DMS 273 treated with DMSO at 0.1 percent for 48 hours (cell line): ENCODE measurements around the gene CBLN3.
"Not testable (repeated sequence)": the region's sequence is repeated elsewhere in the genome, so short reads cannot be mapped to it uniquely, and the experiment has no call there.

ENCODE experiments used
- DNase-seq: peaks from one replicate; lab custom pipeline; 2025; lab: John Stamatoyannopoulos, UW

Gene CBLN3

DNA sequence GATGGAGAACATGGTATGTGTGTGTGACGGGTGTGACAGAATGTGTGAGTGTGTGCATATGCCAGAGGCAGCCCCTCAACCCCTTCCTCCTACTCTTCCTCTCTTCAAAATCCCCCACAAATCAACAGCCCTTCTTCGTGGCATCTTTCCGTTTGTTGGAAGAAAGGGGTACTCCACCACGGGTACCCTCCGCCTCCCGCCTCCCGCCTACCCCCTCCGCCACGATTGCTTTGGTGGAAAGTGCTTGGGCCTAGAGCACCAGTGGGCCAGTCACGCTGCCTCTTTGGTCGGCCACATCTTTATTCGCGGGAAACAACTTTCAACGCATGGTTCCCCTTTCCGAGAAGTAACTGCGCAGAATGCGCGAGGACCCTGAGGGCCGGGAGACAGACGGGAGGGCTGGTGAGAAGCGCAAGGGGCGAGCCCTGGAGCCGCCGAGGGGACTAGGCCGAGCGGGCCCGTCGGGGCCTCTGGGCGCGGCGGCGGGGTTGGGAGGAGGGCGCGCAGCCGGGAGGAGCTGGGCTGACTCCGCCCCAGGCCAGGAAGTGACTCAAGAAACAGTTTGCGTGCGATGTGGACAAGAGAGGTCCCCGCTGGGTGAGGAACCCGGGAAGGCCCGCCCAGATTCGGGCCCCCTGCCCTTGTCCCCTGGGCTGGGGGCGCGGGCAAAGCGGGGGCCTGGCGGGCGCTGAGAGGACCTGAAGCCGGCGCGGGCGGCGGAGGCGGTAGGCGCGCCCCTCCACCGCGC, at the start of gene CBLN3, which contains the start of gene KHNYN:
Gene CBLN3 (minus strand): TSS at position 274 of the 748 bp plus-strand sequence. CDS start 614 bp downstream, outside the sequence.
Gene KHNYN (plus strand): TSS at position 560 of the 748 bp plus-strand sequence. CDS start 777 bp downstream, outside the sequence.
- peak; percentile 58 for DNase-seq

DNA sequence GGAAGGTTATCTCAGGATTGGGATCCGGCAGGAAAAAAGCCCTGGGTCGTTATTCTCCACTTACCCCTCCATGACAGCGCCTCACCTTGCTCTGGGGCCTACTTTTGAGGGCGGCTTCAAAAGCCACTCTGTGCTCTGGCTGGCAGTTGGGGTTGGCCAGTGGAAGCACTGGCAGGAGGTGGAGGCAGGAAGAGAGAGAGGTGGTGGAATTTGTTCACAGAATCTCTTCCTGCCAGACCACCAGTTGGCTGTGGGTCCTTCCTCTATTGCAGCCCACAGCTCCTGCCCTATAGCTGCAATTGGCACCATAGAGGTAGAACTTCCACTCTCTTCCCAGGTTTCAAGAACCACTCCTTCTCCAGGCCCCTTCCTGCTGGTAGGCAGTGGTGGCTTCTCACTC, 45.8 kb upstream of the CBLN3 start:
- DNase-seq, result no peak

- no peak for DNase-seq
Observed at GRCh38 chr14:24473211-24473610, 43.7 kb upstream of the CBLN3 start.

DNA sequence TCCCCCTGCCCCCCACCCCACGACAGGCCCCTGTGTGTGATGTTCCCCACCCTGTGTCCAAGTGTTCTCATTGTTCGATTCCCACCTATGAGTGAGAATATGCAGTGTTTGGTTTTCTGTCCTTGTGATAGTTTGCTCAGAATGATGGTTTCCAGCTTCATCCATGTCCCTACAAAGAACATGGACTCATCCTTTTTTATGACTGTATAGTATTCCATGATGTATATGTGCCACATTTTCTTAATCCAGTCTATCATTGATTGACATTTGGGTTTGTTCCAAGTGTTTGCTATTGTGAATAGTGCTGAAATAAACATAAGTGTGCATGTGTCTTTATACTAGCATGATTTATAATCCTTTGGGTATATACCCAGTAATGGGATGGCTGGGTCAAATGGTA, 41.0 kb upstream of the CBLN3 start:
- not testable (repeated sequence) for DNase-seq

DNA sequence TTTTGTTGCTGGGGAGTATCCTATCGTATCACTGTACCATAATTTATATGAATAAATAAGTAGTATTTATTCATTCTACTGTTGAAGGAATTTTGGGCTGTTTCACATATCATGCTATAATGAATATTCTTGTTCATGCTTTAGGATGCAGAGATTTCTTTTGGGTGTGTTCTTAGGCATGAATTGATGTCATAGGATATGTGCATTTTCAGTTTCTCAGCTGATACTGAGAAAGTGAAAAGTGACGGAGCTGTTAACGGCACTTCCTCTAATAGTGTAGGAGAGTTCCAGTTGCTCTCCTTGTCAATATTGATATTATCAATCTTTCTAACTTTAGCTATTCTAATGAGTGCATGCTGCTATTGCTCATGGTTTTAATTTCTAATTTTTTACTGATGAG, 36.3 kb upstream of the CBLN3 start:
- DNase-seq, result no peak

DNA sequence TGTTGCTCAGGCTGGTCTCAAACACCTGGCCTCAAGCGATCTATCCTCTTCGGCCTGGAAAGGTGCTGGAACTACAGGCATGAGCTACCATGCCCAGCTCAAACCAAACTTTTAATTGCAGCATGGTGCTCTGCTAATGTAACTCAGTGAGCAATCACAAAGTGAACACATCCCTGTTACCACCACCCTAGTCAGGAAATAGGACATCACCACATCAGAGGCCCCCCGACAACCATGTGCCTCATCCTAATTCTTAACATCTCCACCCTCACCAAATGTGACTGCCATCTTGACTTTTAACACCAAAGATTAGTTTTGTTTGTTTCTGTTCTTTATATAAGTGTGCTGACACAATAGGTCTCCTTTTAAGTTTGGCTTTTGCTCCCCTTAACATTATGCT, 35.9 kb upstream of the CBLN3 start:
- no peak for DNase-seq

DNA sequence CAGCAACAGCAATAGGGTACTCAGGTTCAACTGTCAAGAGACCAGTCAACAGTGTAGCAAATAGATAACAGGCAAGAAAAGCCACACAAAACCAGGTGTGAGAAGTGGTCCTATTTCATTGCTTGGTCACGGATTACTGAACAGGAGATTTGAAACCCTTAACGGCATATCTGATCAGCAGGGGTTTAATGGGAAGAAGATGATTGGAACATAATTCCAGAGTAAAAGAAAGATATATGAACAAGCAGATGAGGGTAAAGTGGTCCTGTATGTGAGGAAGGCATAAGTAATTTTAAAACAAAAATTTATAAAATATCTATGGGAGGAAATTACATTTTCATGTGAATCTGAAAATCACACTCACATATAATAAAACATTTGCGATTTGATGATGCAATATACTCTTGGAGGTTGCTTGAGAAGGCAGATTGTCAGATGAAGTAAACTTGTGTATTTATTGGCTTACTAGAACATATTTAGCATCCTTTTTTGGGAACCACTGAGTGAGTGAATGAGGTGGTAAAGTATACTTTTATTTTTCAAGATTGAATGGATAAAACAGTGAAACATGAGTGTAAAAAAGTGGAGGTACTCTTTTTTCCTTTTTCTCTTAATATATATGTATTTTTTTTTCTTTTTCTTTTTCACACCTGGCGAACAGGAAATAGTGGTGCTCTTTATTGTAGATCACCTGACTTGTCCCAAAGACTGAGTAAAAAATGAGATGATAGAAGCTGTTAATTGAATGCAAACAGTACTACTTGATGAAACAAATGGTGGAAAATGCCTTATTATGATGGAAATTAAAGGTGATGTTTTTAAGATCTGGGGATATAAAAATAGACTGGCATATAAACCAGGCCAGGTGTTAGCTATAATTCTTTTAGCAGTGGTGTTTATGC, 34.7 kb upstream of the CBLN3 start:
- DNase-seq, result no peak

DNA sequence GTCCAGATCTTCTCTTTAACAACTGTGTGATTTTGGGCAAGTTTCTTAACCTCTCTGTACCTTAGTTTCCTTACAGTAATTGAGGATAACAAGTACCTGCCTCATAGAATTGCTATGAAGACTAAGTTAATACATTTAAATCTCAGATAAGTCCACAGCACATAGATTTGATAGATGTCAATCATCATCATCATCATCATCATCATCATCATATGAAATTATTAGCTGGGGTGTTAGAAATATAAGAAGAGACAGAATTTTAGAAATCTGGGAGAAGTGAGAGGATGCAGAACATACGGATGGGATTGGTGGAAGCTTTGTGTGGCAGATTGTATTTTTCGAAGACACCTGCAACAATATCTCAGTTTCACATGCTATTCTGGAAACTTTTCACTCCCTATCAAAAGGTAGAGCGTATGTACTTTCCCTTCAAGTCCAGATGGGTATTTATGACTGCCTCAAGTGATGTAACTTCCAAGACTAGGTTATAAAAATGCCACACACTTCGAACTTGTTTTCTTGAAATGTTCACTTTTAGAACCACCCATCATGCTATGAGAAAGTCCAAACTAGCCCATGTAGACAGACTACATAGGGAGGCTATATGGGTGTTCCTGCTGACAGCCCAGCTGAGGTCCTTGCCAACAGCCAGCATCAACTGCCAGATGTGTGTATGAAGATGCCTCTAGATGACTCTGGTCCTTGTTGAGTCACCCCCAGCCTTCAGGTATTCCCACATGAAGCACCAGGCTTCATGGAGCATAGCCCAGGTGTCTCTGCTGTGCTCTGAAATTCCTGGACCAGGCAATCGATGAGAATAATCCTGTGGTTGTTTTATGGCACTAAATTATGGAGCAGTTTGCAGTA, 33.8 kb upstream of the CBLN3 start:
- no peak for DNase-seq

DNA sequence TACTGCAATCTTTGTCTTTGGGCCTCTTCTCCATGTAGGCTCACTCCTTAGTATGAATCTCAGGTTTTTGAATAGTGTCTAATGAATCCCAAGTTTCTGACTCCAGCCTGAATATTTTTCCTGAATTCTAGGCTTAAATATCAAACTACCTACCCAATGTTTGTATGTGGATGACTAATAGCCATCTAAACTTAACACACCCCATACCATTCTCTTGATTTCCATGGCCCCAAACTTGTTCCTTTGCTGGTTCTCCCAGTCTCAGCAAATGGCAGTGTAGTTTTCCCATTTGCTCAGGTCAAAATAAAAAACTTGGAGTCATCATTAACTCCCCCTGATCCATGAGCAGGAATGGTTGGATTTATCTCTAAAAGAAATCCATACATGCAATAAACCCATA, 31.9 kb upstream of the CBLN3 start:
- no peak for DNase-seq

DNA sequence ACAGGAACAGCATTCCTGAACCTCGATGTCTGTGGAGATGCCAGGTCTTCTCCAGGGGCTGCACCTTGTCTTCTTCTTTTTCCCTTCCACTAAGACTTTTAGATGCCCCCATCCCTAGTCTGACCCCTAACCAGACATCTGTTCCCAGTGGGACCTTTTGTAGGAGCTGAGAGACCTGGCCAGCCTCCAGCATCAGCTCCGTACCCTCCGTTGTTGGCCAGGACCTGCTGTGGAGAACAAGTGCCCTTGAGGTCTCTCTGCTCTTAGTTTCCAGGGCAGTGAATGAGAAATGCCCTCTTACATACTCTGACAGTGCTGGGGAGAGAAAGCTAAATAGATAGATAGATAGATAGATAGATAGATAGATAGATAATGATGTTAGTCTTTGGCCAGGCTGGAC, 29.9 kb upstream of the CBLN3 start:
- DNase-seq, result no peak

DNA sequence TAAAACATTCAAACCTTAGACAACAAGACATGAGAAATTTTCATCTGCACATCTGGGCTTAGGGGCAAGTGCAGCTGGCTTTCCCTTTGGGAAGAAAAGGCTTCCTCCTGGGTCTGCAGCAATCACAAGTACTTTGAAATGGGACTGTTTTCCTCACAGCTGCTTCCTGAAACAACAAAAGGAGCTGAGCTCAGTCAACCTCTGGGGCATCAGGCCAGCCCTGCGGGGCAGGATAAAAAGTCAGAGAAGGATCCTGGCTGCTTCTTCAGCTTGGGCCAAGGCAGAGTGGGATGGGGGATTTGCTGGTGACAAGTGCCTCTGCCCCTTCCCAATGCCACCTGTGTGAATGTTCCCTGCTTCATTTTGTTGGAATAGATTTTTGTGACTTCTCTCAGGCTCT, 29.3 kb upstream of the CBLN3 start:
- DNase-seq, result no peak

DNA sequence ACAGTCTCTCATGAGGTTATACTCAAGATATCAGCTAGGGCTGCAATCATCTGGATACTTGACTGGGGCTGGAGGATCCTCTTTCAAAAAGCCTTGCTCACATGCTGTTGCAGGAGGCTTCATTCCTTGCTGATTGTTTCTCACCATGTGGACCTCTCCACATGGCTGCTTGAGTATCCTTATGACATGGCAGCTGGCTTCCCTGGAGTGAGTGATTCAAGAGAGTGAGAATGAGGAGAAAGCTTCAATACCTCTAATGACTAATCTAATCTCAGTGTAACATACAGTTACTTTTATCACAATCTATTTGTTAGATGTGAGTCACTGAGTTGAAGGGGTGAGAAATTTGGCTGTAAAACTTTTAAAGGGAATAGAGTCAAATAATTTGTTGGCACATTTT, 27.5 kb upstream of the CBLN3 start:
- DNase-seq, result no peak

- not testable (repeated sequence) for DNase-seq
Observed at GRCh38 chr14:24450828-24451227, 21.4 kb upstream of the CBLN3 start.

- DNase-seq, result no peak
Observed at GRCh38 chr14:24443053-24443665, 13.7 kb upstream of the CBLN3 start.

DNA sequence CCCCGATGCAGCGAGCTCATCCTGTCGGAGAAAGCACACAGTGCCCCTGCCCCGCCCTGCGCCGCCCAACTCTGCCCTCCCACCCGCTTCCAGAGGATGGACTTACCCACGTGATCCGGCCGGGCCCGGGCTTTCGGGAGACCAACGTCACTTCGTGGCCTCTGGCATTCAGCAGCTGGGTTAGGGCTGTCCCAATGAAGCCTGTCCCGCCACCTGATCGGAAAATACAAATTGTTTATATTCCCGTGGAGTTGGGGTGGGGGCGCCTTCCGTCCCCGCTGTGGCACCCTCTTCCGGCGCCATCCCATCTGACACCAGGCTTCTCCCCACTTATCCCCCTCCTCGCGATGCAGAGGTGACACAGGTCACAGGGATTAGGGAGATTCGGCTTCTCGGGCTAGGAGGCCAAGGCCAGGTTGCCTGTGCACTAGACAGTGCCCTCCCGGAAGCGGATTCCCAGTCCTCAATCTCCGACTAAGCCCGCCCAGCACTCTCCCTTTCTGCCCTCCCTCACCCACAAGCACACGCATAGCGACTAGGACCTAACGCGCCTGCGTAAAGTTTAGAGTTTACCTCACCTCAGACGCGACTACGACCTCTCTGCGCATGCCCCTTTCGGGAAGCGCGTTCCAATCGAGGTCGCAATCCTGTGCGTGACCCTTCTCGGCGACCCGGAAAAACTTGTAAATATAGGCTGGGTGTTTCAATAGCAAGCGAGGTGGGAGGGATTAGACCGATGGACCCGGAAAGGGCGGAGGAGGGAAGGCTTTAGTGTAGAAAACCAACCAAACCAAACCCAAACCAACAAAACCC, 13.0 kb upstream of the CBLN3 start, which contains the start of gene SDR39U1:
Gene SDR39U1 (minus strand): TSS at position 537 of the 813 bp plus-strand sequence. CDS start 7 bp downstream, at position 530.
- peak; percentile 98 for DNase-seq

DNA sequence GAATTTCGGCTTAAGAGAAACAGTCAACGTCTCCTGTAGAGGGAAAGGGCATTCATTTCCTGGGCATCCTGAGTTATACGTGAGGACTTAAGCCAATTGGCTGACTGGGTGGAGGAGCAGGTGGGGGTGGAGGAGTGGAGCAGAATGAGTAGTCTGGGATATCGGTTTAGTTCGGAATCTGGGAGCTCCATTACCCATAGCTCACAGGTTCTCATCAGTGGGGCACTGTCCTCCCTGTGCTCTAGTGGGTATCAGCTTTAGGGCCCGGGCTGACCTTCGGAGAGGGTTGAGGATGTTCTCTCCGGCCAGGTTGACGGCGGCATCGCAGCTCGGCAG, 12.4 kb upstream of the CBLN3 start:
- DNase-seq, result peak; percentile 44

GRCh38 chr14:24441485-24441884, 12.0 kb upstream of the CBLN3 start:
- no peak for DNase-seq

- DNase-seq, result no peak
Observed at GRCh38 chr14:24440606-24441399, 11.3 kb upstream of the CBLN3 start.

- DNase-seq, result no peak
Observed at GRCh38 chr14:24439830-24440605, 10.6 kb upstream of the CBLN3 start.
